ENCODE measurements around the gene SLC23A1.

DNA sequence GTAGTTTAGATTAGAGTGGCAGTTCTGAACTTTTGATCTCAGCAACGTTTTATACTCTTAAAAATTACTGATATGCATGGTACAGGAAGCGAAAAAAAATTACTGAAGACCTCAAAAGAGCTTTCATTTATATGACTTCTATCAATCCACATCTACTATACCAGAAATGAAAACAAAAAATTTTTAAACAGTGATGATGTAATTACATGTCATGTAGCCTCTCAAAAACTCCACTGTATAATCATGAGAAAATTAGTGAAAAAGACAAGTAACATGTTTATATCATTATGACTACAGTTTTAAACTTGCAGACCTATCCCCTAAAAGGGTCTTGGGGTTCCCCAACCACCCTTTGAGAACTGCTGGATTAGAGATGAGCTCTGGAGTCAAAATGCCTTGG, 46.9 kb upstream of the SLC23A1 start:
- TF ChIP-seq, protein P1, sequence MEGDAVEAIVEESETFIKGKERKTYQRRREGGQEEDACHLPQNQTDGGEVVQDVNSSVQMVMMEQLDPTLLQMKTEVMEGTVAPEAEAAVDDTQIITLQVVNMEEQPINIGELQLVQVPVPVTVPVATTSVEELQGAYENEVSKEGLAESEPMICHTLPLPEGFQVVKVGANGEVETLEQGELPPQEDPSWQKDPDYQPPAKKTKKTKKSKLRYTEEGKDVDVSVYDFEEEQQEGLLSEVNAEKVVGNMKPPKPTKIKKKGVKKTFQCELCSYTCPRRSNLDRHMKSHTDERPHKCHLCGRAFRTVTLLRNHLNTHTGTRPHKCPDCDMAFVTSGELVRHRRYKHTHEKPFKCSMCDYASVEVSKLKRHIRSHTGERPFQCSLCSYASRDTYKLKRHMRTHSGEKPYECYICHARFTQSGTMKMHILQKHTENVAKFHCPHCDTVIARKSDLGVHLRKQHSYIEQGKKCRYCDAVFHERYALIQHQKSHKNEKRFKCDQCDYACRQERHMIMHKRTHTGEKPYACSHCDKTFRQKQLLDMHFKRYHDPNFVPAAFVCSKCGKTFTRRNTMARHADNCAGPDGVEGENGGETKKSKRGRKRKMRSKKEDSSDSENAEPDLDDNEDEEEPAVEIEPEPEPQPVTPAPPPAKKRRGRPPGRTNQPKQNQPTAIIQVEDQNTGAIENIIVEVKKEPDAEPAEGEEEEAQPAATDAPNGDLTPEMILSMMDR (IDR thresholded peaks at IDR 0.05) = no peak
- no peak for TF ChIP-seq POLR2A (IDR thresholded peaks at IDR 0.05)

Data from testis (tissue), 2 donors.